Measurements from ENCODE around the gene WASHC4. TPM values are rescaled to one million over a fixed set of nuclear protein-coding genes. Genes with fewer than 3 reads are reported as not detected.

Gene WASHC4
- total RNA-seq, 1 experiment from 2014 or later: 46.9 TPM

DNA sequence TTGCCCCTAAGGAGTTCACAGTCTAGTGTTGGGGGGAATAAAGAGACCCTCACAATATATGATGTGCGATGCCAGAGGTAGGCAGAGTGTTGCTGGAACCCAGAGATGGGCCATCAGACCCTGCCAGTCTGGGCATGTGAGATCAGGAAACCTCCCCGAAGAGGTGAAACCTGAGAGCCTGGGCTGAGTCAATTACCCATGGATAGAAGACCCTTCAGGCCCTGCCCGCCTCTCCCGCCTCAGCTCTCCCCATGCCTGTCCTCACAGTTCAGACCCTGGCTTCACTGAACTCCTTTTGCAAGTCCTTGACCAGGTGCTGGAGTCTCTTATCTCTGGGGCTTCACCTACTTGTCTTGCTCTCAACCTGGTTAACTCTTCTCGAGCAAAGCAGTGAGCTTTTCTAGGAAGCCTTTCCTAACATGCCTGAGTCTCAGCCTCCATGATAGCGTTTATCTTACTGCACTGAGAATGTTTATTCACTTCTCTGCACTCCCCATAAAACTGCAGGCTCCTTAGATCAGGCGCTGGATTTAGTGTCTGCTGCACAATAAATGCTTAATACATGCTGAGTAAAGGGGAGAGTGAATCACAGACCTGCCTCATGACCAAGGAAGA lies 42.9 kb upstream of the WASHC4 start:
- H3K36me3 ChIP-seq (ENCODE audit: low read depth, low read length): no peaks in the 10 kb centered on the region
- no peaks in the 10 kb centered on the region for H3K27me3 ChIP-seq (ENCODE audit: low read length)
- no peak; the same call in 1 of the 2 replicates for ATAC-seq
- no peaks in the 10 kb centered on the region for H4K20me1 ChIP-seq (ENCODE audit: low read length)
- CTCF ChIA-PET: interaction anchor here (0.6 kb wide), 1 partner anchor 154 kb away, joined by 7 read pairs; no protein-coding TSS in a partner anchor
- POLR2A ChIA-PET (ENCODE audit: unreplicated experiment): no interaction called here
- 0 out of 2 replicates have a peak, but pooled peaks cover 6% of the 10 kb centered on the region for H3K4me1 ChIP-seq (ENCODE audit: insufficient read depth, low read length)
- no peak overlapping the region for H3K4me2 ChIP-seq (ENCODE audit: low read length)
- H3K9ac ChIP-seq (ENCODE audit: low read length): no peak overlapping the region
- H3F3A ChIP-seq (ENCODE audit: low read length, unreplicated experiment): no peaks in the 10 kb centered on the region
- no TSS peak for BruUV-seq (replicated peaks)
- no peaks in the 10 kb centered on the region for H3K9me2 ChIP-seq (replicated peaks; ENCODE audit: low read length)
- H3K4me3 ChIP-seq (ENCODE audit: low read length): no peak overlapping the region
- no peak overlapping the region for H2AFZ ChIP-seq (ENCODE audit: low read length)
- no peak for DNase-seq
- H3K79me2 ChIP-seq (ENCODE audit: low read length): no peaks in the 10 kb centered on the region
- H3K27ac ChIP-seq (ENCODE audit: low read length): no peak overlapping the region
- no peaks in the 10 kb centered on the region for H3K9me3 ChIP-seq (ENCODE audit: low read length)
- intact Hi-C loops (cut with micrococcal nuclease): no loop called here
- TF ChIP-seq EZH2 (IDR thresholded peaks at IDR 0.05; ENCODE audit: low read length, unreplicated experiment) (no peak), EZH2phosphoT487 (IDR thresholded peaks at IDR 0.05; ENCODE audit: borderline replicate concordance, low read length) (no peak)
- TF ChIP-seq, protein P1, sequence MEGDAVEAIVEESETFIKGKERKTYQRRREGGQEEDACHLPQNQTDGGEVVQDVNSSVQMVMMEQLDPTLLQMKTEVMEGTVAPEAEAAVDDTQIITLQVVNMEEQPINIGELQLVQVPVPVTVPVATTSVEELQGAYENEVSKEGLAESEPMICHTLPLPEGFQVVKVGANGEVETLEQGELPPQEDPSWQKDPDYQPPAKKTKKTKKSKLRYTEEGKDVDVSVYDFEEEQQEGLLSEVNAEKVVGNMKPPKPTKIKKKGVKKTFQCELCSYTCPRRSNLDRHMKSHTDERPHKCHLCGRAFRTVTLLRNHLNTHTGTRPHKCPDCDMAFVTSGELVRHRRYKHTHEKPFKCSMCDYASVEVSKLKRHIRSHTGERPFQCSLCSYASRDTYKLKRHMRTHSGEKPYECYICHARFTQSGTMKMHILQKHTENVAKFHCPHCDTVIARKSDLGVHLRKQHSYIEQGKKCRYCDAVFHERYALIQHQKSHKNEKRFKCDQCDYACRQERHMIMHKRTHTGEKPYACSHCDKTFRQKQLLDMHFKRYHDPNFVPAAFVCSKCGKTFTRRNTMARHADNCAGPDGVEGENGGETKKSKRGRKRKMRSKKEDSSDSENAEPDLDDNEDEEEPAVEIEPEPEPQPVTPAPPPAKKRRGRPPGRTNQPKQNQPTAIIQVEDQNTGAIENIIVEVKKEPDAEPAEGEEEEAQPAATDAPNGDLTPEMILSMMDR (conservative IDR thresholded peaks at IDR 0.05; ENCODE audit: low read depth, low read length): no peak

DNA sequence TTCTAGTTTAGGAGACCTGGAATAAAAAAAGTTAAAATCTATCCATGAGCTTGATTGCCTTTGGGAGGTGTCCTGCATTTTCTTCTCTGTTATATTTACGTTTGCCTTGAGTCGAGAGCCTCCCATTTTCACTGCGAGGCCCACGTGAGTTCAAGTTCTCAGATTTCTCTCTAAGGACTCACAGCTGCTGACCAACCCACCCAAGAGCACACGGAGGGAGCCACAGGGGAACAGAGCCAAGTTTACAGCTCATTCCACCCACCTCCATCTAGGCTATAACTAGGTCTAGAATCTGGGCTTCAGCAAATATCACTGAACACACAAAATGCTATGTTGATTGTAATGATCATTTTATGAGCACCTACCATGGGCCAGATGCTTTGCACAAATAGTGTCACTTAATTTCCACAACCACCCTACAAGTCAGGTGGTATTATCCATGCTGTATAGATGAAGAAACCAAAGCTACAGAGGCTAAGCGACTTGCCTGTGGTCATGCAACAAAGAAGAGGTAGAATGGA lies 40.0 kb upstream of the WASHC4 start:
- POLR2A ChIA-PET (ENCODE audit: unreplicated experiment): no interaction called here

More for the DNA sequence above, 40.0 kb upstream of the WASHC4 start:
- Histone ChIP-seq H3K9me3 (ENCODE audit: low read length) (no peaks in the 10 kb centered on the region), H3K36me3 (ENCODE audit: low read depth, low read length) (no peaks in the 10 kb centered on the region), H3K4me3 (ENCODE audit: low read length) (no peak overlapping the region), H3F3A (ENCODE audit: low read length, unreplicated experiment) (no peaks in the 10 kb centered on the region), H3K4me2 (ENCODE audit: low read length) (no peak overlapping the region), H3K9me2 (replicated peaks; ENCODE audit: low read length) (no peaks in the 10 kb centered on the region), H3K27me3 (ENCODE audit: low read length) (no peaks in the 10 kb centered on the region), H4K20me1 (ENCODE audit: low read length) (no peaks in the 10 kb centered on the region), H3K4me1 (ENCODE audit: insufficient read depth, low read length) (no peaks in the 10 kb centered on the region), H3K27ac (ENCODE audit: low read length) (no peak overlapping the region), H3K79me2 (ENCODE audit: low read length) (no peaks in the 10 kb centered on the region), H2AFZ (ENCODE audit: low read length) (no peak overlapping the region), H3K9ac (ENCODE audit: low read length) (no peak overlapping the region)
- intact Hi-C loops (cut with micrococcal nuclease): no loop called here
- BruUV-seq (replicated peaks): no TSS peak
- TF ChIP-seq EZH2 (IDR thresholded peaks at IDR 0.05; ENCODE audit: low read length, unreplicated experiment): no peak
- TF ChIP-seq EZH2phosphoT487 (IDR thresholded peaks at IDR 0.05; ENCODE audit: borderline replicate concordance, low read length): no peak
- TF ChIP-seq, protein P1 (conservative IDR thresholded peaks at IDR 0.05; ENCODE audit: low read depth, low read length): no peak
- CTCF ChIA-PET: no interaction called here
- DNase-seq (no peak), ATAC-seq (no peak)
